HG03097 (cell line): ENCODE measurements around the gene PDE11A.

ENCODE experiments used
- ATAC-seq: cut with Tn5 transposase; IDR thresholded peaks from one replicate; pipeline ENCODE4 v1.9.1; 2021; ENCODE audit not compliant: unreplicated experiment, low FRiP score

PDE11A gene

GRCh38 chr2:177733322-177733855 lies 339.2 kb downstream of the PDE11A start:
- ATAC-seq = no peak

- ATAC-seq = no peak
These were observed 341.2 kb downstream of the PDE11A start for GRCh38 chr2:177731384-177731783.

- no peak for ATAC-seq
These were observed 341.8 kb downstream of the PDE11A start for GRCh38 chr2:177730792-177731191.

DNA sequence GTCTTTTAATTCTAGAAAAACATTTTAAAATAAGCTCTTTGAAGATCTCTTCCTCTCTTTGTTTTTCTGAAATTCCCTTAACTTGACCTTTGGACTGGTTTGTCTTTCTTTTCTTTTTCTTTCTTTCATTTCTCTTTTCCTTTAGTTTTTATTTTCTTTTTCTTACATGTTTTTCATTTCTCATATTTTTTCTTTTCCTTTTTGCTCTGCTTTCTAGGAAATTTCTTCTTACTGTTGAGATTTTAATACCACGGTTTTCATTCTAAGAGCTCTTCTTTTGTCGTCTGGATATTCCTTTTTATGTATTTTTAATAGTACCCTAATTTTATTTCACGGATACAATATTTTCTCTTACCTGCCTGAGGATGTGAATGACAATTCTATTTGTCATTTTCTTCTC lies 342.2 kb downstream of the PDE11A start:
- ATAC-seq = no peak

DNA sequence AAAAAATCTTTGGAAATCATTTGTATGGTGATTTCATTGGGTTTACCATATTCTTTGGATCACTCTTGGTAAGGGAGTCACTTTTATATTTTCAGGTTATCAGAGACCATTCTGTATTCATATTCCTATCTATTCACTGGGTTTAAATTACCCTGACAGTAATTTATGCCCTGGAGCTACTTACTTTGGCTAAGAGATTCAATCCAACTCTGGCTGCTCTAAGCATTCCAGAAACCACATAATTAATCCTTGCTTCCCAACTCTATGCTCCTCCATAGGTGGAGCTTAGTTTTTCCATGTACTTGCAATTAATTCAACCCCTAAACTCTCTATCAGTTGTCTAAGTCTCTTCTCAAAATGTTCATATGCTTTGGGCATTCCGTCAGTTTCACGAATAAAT lies 343.7 kb downstream of the PDE11A start:
- no peak for ATAC-seq

GRCh38 chr2:177728399-177728765 lies 344.2 kb downstream of the PDE11A start:
- ATAC-seq = no peak

DNA sequence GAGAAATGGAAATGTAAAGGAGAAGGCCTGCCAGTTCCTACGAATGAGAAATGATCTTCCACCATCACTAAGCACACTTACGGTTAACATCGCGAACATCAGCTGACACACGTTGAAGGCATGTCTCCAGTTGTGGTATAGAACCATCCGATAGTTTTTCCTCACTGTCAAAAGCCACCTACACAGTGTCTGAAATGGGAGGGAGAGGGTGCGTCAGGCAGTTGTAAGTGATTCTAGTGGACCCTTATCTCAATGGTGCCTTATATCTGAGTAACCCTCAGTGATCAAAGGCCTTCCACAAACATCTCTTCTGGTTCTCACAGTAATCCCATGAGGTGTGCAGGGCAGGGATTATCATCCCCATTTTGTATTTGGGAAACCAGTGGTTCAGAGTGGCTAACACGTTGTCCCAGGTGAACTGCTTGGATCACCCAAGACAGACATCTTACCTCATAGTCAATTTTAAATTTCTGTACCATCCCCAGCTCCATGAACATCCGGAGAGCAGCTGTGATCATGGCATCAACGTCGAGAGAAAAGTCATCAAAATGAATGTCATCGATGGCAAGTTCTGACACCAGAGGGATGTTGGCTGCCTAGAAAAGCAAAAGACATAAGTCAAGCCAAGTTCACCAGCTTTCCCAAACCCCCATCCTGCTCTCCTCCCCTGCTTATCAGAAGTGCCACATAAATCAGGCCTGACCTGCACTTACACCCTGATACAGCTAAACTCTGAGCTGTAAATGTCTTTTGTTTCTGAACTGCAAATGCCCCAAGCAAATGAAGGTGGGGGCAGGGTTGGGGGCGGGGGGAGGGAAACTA lies 344.8 kb downstream of the PDE11A start:
- ATAC-seq = no peak

- ATAC-seq = no peak
These were observed 345.6 kb downstream of the PDE11A start for GRCh38 chr2:177726931-177727348.

DNA sequence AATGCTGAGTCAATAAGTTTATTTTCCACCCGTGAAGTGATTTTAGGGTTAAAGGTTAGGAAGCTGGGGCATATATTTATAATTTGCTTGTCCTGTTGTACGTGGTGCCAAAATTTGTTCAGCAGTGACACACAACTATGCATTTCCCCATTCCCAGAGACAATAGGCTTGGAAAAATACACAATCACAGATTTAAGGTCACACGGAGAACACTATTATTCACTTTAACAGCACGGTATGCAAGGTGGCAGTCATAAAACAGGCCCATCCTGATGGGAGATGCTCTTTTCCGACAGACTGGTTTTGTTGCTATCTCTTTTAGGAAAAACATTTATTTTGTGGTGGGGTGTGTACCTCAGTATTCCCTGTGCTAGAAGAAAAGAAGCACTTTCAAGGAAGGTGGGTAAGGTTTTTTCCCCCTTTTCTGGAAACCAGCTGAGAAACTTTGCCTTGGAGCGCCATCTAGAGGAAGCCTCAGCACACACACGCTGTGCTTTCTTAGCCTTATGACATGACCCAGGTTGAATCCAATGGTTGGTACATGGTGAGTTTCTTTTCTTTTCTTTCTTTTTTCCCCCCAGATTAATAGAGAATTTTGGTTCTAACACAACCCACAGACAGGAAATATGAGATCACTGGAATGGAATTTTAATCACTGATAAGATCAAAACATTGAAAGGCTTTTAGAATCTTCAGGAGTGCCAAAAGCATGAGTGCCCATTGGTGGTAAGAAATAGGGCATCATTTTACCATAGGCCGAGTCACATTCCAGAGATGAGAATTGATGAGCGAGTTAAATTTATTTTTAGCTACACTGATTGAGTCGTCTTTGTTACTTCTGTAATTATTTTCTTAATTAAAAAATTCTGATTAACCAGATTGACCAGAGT lies 347.9 kb downstream of the PDE11A start:
- ATAC-seq = no peak

- ATAC-seq = no peak
These were observed 349.3 kb downstream of the PDE11A start for GRCh38 chr2:177723235-177723634.

DNA sequence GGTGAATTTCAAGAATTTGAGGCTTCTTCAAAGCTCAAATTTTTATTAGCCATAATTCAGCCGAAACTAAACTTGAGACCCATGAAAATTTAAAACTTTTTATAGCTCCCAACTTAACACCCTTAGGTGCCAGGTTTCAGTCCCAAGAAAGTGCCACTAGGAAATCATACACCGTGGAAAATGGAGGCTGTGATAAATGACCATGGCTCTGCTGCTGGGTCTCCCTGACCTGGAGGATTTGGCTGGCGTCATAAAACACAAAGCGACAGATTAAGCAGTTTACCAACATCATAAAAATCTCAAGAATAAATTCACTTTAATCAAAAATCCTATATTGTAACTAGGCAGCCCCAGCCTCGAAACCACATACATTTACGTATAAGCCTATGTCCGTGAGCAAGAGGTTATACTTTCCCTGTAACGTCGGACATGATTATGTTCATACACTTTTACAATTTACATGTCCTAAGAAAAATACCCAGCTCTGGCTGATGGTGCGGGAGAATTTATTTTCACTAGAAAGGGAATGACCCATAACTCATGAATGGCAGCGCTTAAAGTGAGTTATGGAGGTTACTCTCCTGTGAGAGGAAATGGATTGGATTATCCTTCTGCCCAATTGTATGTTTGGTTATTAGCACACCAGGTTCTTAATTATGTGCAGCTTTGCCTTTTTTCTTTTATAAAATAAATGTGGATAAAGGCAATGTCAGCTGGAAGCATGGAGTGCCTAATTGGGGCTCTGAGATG lies 350.6 kb downstream of the PDE11A start:
- ATAC-seq = no peak

GRCh38 chr2:177721087-177721486 lies 351.5 kb downstream of the PDE11A start:
- ATAC-seq = no peak

GRCh38 chr2:177717831-177718618 lies 354.6 kb downstream of the PDE11A start:
- no peak for ATAC-seq

DNA sequence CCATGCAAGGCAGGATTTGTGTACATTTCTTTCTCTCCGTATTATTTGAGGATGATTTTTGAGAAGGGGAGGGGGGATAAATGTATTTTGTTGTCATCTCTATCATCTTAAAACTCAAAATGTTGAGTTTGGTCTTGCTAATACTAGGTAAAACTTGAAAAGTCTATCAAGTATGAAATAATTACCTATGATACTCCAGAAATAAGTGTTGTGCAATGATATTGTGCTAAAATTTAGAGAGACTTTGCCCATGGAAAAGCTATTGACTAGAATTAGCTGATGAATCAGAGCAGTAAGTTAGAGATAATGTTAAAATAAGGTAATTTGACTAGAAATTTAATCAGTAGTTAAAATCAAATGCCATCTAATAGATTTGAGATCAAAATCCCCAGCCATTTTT lies 356.1 kb downstream of the PDE11A start:
- no peak for ATAC-seq

GRCh38 chr2:177715771-177716170 lies 356.8 kb downstream of the PDE11A start:
- ATAC-seq = no peak

- no peak for ATAC-seq
These were observed 357.9 kb downstream of the PDE11A start for GRCh38 chr2:177714704-177715103.

GRCh38 chr2:177712462-177712861 lies 360.1 kb downstream of the PDE11A start:
- ATAC-seq = no peak

GRCh38 chr2:177711483-177712265 lies 360.9 kb downstream of the PDE11A start:
- ATAC-seq = no peak

GRCh38 chr2:177710889-177711288 lies 361.7 kb downstream of the PDE11A start:
- no peak for ATAC-seq
